Astrocyte of the spinal cord (primary cell): ENCODE results near the gene PCDHGC3.

Experiments used
- DNase-seq: peaks from one replicate; pipeline ENCODE4 v3.0.0; 2011; ENCODE audit warnings: low read depth, low spot score
- H3K4me3 ChIP-seq: 2 replicates; pipeline ENCODE4 v1.5.1; 2011; ENCODE audit warnings: low read depth, mild to moderate bottlenecking, low read length, moderate library complexity
- CTCF ChIP-seq: IDR thresholded peaks from 2 replicates; pipeline ENCODE4 v1.5.1; 2012; ENCODE audit warnings: low read depth, mild to moderate bottlenecking, low read length, inconsistent platforms
- in situ Hi-C: cut with HindIII; loops from 2 replicates; pipeline ENCODE4 v1.10.0; 2017; ENCODE audit warnings: low sequenced_read_pairs

Gene PCDHGC3

DNA sequence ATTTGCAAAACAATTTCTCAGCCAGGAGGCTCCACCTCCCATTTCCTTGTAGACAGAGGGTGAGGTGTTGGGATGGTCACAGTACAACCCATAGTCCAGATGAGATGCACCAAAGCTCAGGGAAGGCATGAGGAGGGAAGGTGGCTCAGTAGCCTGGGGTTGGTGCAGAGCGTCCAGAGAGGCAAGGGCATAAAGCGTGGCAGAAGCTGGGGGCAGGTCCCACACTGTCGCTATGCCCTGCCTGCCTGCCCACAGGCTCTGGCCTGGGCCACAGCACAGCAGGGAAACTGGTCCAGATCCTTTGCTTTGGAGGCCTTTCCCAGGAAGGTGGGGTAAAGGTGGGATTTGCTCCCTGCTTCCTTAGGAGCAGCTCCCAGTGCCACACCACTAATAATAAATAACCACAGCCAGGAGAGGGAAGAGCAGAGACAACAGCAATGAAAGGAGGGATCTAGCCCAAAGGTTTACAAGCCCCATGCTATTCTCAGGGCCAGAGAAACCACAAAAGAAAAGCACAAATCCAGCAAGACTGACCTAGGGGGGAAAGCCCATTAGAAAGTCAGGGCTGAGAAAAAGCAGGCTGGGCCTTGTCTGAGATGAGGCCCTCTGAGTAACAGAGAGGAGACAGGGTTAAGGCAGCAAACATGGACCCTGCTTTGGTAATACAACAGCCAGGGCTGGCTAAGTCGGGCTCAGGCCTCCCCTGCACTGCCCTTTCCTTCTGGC is 40.3 kb downstream of the PCDHGC3 start:
- H3K4me3 ChIP-seq = no peak overlapping the region
- TF ChIP-seq CTCF = no peak
- in situ Hi-C loops = no loop called here
- DNase-seq = no peak

DNA sequence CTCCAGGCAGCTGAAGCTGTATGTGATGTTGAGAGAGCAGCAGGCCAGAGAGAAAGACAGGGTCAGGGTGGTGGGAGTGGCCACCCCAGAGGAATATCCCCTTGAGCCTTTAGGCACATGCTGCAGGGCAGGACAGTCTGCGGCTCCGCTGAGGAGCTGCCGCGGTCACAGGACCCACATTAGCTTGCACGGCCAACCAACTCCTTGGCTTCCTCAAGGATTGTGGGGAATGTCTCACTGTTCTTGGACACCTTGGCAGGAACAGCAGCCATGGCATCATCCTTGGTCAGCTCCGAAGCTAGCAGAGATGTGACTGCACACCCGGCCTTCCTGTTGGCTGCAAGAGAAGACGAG is 40.9 kb downstream of the PCDHGC3 start:
- DNase-seq = no peak
- TF ChIP-seq CTCF = no peak
- in situ Hi-C loops = no loop called here
- no peak overlapping the region for H3K4me3 ChIP-seq

DNA sequence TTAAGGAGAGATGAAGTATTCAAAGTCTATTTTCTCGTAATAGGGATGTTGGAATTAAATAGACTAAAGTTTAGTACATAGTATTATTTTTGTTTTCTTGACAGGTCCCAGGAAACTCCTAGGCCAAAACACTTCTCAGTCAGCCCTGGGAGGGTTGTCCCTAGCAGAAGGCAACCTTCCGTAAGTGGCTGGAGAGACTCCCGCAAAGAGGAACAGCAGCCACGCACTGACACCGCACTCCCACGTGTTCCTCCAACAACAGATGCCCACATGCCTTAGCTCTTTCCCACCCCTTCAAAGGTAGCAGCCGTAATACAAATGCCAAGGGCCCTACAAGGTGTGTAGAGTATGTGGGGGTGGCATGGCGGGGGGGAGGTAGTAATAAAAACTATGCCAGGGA is 41.5 kb downstream of the PCDHGC3 start:
- DNase-seq = no peak
- no peak overlapping the region for H3K4me3 ChIP-seq
- in situ Hi-C loops = no loop called here
- TF ChIP-seq CTCF = no peak

DNA sequence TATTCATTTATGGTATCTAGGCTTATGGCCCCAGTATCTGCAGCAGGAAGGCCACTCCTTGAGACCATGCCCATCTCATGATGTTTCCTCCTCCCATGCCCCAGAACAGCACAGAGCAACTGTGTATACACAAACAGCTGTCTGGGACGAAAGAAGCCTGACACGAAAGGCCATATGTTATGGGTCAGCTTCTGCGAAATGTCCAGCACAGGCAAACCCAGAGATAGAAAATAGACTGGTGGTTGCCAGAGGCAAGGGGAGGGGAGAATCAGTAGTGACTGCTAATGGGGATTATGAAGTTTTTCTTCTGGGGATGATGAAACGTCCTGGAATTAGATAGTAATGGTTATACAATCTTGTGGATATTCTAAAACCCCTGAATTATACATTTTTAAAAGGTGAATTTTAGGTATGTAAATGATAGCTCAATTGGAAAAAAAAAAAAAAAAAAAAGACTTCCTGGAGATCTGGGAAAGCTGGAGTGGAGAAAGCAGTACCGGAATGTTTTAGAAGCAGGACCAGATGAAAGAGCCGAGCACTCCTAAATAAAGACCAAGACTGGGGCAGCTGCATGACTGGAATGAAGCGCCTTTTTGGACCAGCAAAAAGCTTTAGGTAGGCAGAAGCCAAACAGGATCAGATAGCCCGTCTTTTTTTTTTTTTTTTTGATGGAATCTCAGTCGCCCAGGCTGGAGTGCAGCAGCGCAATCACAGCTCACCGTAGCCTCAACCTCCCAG is 42.3 kb downstream of the PCDHGC3 start:
- in situ Hi-C loops = no loop called here
- no peak overlapping the region for H3K4me3 ChIP-seq
- no peak for DNase-seq
- no peak for TF ChIP-seq CTCF

DNA sequence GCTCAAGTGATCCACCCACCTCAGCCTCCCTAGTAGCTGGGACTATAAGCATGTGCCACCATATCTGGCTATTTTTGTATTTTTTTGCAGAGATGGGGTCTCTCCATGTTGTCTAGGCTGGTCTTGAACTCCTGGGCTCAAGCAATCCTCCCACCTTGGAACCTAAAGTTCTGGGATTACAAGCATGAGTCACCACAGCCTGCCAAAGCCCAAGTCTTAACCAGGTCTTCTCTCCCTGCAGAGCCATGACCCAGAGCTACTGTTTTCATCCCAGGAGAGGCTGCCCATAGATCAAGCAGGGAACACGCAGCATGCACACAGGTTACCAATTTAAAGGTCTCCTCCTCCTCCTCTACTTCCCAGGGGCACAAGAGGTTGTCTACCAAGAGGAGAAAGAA is 42.9 kb downstream of the PCDHGC3 start:
- in situ Hi-C loops = no loop called here

More for the DNA sequence above, 42.9 kb downstream of the PCDHGC3 start:
- no peak for TF ChIP-seq CTCF
- DNase-seq = no peak
- no peak overlapping the region for H3K4me3 ChIP-seq
